Measurements from ENCODE around the gene LTK.

The LTK gene

DNA sequence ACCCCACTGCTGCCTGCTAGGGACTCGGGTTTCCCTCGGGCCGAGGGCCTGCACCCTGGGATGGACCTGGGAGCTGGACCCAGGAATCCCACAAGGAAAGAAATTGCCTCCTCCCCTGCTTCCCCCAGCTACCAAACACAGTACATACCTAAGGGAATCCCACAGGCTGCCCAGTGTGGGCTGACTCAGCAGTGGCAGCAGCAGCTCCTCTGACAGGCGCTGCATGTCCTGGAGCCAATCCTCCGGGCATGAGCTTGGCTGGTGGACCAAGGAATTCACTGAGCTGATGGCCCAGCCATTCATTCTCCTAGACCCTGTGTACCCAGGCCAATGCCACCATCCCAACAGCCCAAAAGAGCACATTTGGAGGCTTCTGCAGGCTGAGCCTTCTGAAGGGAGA lies 9.5 kb upstream of the LTK start:
- TF ChIP-seq, protein P1, sequence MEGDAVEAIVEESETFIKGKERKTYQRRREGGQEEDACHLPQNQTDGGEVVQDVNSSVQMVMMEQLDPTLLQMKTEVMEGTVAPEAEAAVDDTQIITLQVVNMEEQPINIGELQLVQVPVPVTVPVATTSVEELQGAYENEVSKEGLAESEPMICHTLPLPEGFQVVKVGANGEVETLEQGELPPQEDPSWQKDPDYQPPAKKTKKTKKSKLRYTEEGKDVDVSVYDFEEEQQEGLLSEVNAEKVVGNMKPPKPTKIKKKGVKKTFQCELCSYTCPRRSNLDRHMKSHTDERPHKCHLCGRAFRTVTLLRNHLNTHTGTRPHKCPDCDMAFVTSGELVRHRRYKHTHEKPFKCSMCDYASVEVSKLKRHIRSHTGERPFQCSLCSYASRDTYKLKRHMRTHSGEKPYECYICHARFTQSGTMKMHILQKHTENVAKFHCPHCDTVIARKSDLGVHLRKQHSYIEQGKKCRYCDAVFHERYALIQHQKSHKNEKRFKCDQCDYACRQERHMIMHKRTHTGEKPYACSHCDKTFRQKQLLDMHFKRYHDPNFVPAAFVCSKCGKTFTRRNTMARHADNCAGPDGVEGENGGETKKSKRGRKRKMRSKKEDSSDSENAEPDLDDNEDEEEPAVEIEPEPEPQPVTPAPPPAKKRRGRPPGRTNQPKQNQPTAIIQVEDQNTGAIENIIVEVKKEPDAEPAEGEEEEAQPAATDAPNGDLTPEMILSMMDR (conservative IDR thresholded peaks at IDR 0.05), result no peak
- H3K27ac ChIP-seq, result no peak overlapping the region

DNA sequence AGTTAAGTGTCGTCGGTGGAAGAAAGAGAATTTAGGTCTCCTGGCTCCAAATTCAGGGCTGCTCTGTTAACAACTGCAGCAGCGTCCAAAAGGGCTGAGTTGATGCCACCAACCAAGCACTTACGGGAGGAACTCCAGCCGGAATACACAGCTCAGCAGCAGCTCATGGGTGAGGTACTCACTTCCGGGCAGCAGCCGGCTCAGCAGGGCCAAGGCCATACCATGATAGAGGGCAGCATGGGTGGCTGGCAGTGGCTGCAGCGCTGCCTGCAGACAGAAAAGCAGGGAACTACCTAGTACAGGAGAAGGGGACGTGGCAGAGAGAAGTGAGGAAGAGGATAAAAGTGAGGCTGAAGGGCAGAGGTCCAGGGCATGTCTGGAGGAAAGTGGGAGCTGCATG lies 8.0 kb upstream of the LTK start:
- no peak overlapping the region for H3K27ac ChIP-seq
- TF ChIP-seq, protein P1 (conservative IDR thresholded peaks at IDR 0.05), result no peak

DNA sequence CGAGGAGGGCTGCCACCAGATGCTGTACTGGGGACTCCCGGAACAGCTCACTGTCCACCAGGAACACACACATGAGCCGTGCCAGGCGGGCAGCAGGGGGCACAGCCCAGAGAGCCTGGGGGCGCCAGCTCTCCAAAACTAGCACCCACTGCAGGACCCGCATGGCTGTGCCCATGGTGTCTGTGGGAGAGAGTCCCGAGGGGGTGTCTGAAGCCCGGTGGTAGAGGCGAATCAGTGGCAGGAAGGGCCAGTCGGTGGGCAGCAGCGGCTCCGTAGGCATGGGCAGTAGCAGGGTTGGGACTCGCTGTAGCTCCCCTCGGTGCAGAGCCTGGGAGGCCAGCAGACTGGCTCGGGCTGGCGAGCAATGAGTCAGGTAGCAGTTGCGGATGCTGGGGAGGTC lies 7.0 kb upstream of the LTK start:
- H3K27ac ChIP-seq, result no peak overlapping the region

GRCh38 chr15:41517895-41518449 lies 4.3 kb upstream of the LTK start:
- TF ChIP-seq, protein P1 (conservative IDR thresholded peaks at IDR 0.05), result no peak
- H3K27ac ChIP-seq, result no peak overlapping the region

More for the DNA sequence above, 7.0 kb upstream of the LTK start:
- TF ChIP-seq, protein P1 (conservative IDR thresholded peaks at IDR 0.05), result no peak

DNA sequence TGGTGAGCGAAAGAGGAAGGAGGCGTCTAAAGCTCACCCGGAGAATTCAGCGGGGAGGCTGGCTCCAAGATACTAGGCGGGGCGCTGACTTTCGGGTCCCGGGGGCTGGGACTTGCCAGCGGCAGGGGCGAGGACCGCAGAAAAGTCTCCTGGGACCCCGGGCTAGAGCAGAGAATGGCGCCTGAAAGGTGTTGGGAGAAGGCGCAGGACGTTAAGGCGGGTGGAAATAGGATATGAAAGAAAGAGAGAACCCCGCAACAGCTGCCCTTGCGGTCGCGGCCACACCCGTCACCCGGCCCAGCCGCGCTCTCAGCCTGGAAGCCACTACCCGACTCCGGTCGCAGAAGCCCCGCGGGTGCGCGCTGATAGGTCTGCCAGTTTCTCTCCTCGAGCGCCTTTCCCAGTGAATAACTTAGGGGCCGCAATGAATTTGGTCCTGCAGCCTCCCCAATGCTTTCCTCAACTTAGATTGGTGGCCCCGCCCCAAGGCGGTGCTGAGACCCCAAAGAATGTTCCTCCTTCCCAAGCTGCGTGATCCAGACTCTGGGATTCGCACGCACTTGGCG lies 604 bp downstream of the LTK start:
- TF ChIP-seq, protein P1 (conservative IDR thresholded peaks at IDR 0.05), result no peak
- no peak overlapping the region for H3K27ac ChIP-seq

DNA sequence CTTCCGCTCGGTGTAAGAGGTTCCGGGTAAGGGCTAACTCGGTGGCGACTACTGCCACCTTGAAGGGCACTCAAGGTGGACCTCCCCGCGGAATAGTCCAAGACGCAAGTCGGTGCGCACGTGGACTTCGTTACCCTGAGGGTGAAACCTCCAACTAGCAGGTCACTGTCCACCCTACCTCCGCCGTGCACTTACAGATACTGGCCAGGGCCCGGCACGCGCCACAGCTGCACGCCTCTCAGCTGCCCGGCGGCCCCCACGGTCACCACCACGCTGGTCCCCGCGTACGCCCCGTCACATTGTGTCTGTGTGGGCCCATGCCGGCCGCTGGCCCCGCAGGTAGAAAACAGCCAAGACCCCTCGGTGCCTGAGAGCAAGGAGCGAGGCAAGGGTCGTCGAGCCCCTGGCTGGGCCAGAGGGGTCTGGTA lies 1.1 kb downstream of the LTK start:
- H3K27ac ChIP-seq, result no peak overlapping the region
- TF ChIP-seq, protein P1 (conservative IDR thresholded peaks at IDR 0.05), result no peak

DNA sequence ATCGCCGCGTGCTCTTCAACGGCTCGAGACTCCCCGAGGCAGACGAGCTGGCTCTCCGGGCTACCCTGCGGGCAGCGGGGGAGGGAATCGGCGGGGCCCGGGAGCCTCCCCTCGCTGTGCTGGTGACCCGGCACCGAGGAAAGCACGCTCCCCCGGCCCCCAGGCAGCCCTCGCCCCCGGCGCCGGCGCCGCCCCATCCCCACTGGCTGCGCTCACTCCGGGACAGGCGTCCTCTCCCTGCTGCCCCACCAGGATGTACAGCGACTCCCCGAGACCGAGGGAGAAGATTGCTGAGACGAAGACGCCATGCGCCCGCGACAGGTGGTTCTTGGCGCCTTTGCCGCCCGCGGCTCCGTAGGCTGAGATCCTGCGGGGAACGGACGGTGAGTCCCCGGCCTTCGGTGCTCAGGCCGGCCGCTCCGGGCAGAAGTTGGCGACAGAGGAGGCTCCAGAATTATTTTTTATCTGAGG lies 1.7 kb downstream of the LTK start:
- TF ChIP-seq, protein P1 (conservative IDR thresholded peaks at IDR 0.05), result no peak

More for the DNA sequence above, 1.7 kb downstream of the LTK start:
- H3K27ac ChIP-seq, result no peak overlapping the region

Data from VCaP (cell line).